Neural progenitor cell (in vitro differentiated cells): Measurements from ENCODE around the gene SLFNL1. TPM values are rescaled to one million over a fixed set of nuclear protein-coding genes. Genes with fewer than 3 reads are reported as not detected.

Experiments
- DNase-seq: peaks from one replicate; pipeline ENCODE4 v3.0.0-alpha.2; 2016; ENCODE audit warnings: low spot score
- H2AFZ ChIP-seq: fragments of 200-600 bp; sonication (generic); replicated peaks from 2 replicates; pipeline ENCODE4 v1.6.1; 2016; ENCODE audit warnings: antibody characterized with exemption
- H3F3A ChIP-seq: fragments of 200-600 bp; sonication (generic); 2 replicates; pipeline ENCODE4 v1.6.1; 2016; ENCODE audit warnings: antibody characterized with exemption, low read depth
- H3K27ac ChIP-seq: fragments of 200-600 bp; sonication (generic); 2 replicates; pipeline ENCODE4 v1.5.1; 2016; ENCODE audit warnings: mild to moderate bottlenecking
- H3K27me3 ChIP-seq: fragments of 200-600 bp; sonication (generic); 2 replicates; pipeline ENCODE4 v1.6.1; 2016; ENCODE audit warnings: mild to moderate bottlenecking, moderate library complexity
- H3K36me3 ChIP-seq: fragments of 200-600 bp; sonication (generic); 2 replicates; pipeline ENCODE4 v1.5.1; 2016
- H3K4me1 ChIP-seq: fragments of 200-600 bp; sonication (generic); 2 replicates; pipeline ENCODE4 v1.6.1; 2016; ENCODE audit warnings: mixed run types
- H3K4me2 ChIP-seq: fragments of 200-600 bp; sonication (generic); 2 replicates; pipeline ENCODE4 v1.6.1; 2016
- H3K4me3 ChIP-seq: fragments of 200-600 bp; sonication (generic); 2 replicates; pipeline ENCODE4 v1.5.1; 2016
- H3K79me2 ChIP-seq: fragments of 200-600 bp; sonication (generic); 2 replicates; pipeline ENCODE4 v1.6.1; 2016; ENCODE audit warnings: low read depth
- H3K9ac ChIP-seq: fragments of 200-600 bp; sonication (generic); 2 replicates; pipeline ENCODE4 v1.6.1; 2016
- H3K9me3 ChIP-seq: fragments of 200-600 bp; sonication (generic); 2 replicates; pipeline ENCODE4 v1.5.1; 2016; ENCODE audit warnings: low read depth
- H4K20me1 ChIP-seq: fragments of 200-600 bp; sonication (generic); 2 replicates; pipeline ENCODE4 v1.6.1; 2016; ENCODE audit warnings: low read depth
- H3K27ac Mint-ChIP-seq: 3 replicates; pipeline ENCODE4 v1.8.0; 2021; ENCODE audit warnings: mixed read lengths
- H3K27me3 Mint-ChIP-seq: 2 replicates; pipeline ENCODE4 v1.8.0; 2022; ENCODE audit warnings: low read depth, mild to moderate bottlenecking, inconsistent platforms, moderate library complexity, mixed read lengths; ENCODE audit not compliant: insufficient read depth
- H3K36me3 Mint-ChIP-seq: 3 replicates; pipeline ENCODE4 v1.8.0; 2021; ENCODE audit warnings: mixed read lengths
- H3K4me1 Mint-ChIP-seq: 3 replicates; pipeline ENCODE4 v1.8.0; 2021; ENCODE audit warnings: mixed read lengths
- H3K4me3 Mint-ChIP-seq: 3 replicates; pipeline ENCODE4 v1.8.0; 2021; ENCODE audit warnings: mild to moderate bottlenecking, moderate library complexity, mixed read lengths
- H3K9me3 Mint-ChIP-seq: 3 replicates; pipeline ENCODE4 v1.8.0; 2020; ENCODE audit warnings: mixed read lengths
- CTCF ChIP-seq: fragments of 200-600 bp; sonication (generic); IDR thresholded peaks from 2 replicates; pipeline ENCODE4 v1.5.1; 2017; ENCODE audit warnings: antibody characterized with exemption, mild to moderate bottlenecking
- EZH2 ChIP-seq: fragments of 200-600 bp; sonication (generic); IDR thresholded peaks from 2 replicates; pipeline ENCODE4 v1.6.1; 2017; ENCODE audit warnings: antibody characterized with exemption, mild to moderate bottlenecking, moderate library complexity
- EZH2phosphoT487 ChIP-seq: fragments of 200-600 bp; sonication (generic); IDR thresholded peaks from 2 replicates; pipeline ENCODE4 v1.6.1; 2017; ENCODE audit warnings: antibody characterized with exemption
- total RNA-seq: library from RNA; depleted of rRNA; stranded (reverse); fragments of >200 nt; gene quantifications from 2 replicates; pipeline ENCODE4 v1.2.3, GENCODE V29; 2015; ENCODE audit warnings: low replicate concordance

Gene SLFNL1
- total RNA-seq, 1 donor from 2014 or later, result not detected

GRCh38 chr1:41044187-41044586 lies 22.7 kb upstream of the SLFNL1 start:
- Histone ChIP-seq H3K27me3 (no peaks in the 10 kb centered on the region), H3K79me2 (no peaks in the 10 kb centered on the region), H3K4me3 (no peak overlapping the region), H3K4me1 (no peaks in the 10 kb centered on the region), H3K36me3 (no peaks in the 10 kb centered on the region), H3F3A (no peaks in the 10 kb centered on the region), H4K20me1 (no peaks in the 10 kb centered on the region), H3K27ac (no peak overlapping the region), H3K9ac (no peak overlapping the region), H3K9me3 (no peaks in the 10 kb centered on the region), H2AFZ (no peak overlapping the region), H3K4me2 (no peak overlapping the region)
- no peak for TF ChIP-seq EZH2phosphoT487
- TF ChIP-seq EZH2, result no peak
- TF ChIP-seq CTCF, result no peak
- no peaks in the 10 kb centered on the region for H3K4me1 Mint-ChIP-seq
- no peak overlapping the region for H3K4me3 Mint-ChIP-seq
- no peak overlapping the region for H3K27ac Mint-ChIP-seq
- peaks cover 7% of the 10 kb centered on the region for H3K27me3 Mint-ChIP-seq
- no peak for DNase-seq
- H3K36me3 Mint-ChIP-seq, result peaks cover 25% of the 10 kb centered on the region
- no peaks in the 10 kb centered on the region for H3K9me3 Mint-ChIP-seq

GRCh38 chr1:41041614-41042270 lies 20.2 kb upstream of the SLFNL1 start:
- TF ChIP-seq EZH2 (no peak), EZH2phosphoT487 (no peak), CTCF (no peak)
- Histone ChIP-seq H3K4me2 (no peak overlapping the region), H3K36me3 (no peaks in the 10 kb centered on the region), H3K9me3 (no peaks in the 10 kb centered on the region), H3K9ac (no peak overlapping the region), H3K4me1 (no peaks in the 10 kb centered on the region), H3K4me3 (no peak overlapping the region), H3K27ac (no peak overlapping the region), H4K20me1 (no peaks in the 10 kb centered on the region), H3K79me2 (no peaks in the 10 kb centered on the region), H3K27me3 (no peaks in the 10 kb centered on the region), H3F3A (no peaks in the 10 kb centered on the region), H2AFZ (no peak overlapping the region)
- Mint-ChIP-seq H3K9me3 (no peaks in the 10 kb centered on the region), H3K36me3 (peaks cover 18% of the 10 kb centered on the region), H3K4me3 (no peak overlapping the region), H3K4me1 (no peaks in the 10 kb centered on the region), H3K27ac (no peak overlapping the region), H3K27me3 (no peaks in the 10 kb centered on the region)
- DNase-seq, result no peak

- peaks cover 23% of the 10 kb centered on the region for H3K36me3 Mint-ChIP-seq
- Histone ChIP-seq H4K20me1 (no peaks in the 10 kb centered on the region), H3K36me3 (no peaks in the 10 kb centered on the region), H3K79me2 (no peaks in the 10 kb centered on the region), H3K9ac (no peak overlapping the region), H3K4me1 (no peaks in the 10 kb centered on the region), H3K27me3 (no peaks in the 10 kb centered on the region), H3K9me3 (no peaks in the 10 kb centered on the region), H2AFZ (no peak overlapping the region), H3K4me2 (no peak overlapping the region), H3K27ac (no peak overlapping the region), H3K4me3 (no peak overlapping the region), H3F3A (no peaks in the 10 kb centered on the region)
- DNase-seq, result no peak
- H3K4me1 Mint-ChIP-seq, result no peaks in the 10 kb centered on the region
- TF ChIP-seq EZH2 (no peak), CTCF (peak; percentile 11)
- no peaks in the 10 kb centered on the region for H3K9me3 Mint-ChIP-seq
- no peak overlapping the region for H3K27ac Mint-ChIP-seq
- no peaks in the 10 kb centered on the region for H3K27me3 Mint-ChIP-seq
- no peak overlapping the region for H3K4me3 Mint-ChIP-seq
Observed at GRCh38 chr1:41038110-41038509, 16.6 kb upstream of the SLFNL1 start.
